GM23338 (cell line): ENCODE measurements around the gene SSTR4. TPM values are rescaled to one million over a fixed set of nuclear protein-coding genes. Genes with fewer than 3 reads are reported as not detected.

ENCODE experiments used
- ATAC-seq: fragments of 200-7000 bp; cut with Tn5 transposase; 3 replicates; pipeline ENCODE4 v1.9.1; 2020
- DNase-seq: peaks from one replicate; pipeline ENCODE4 v3.0.0-alpha.2; 2015; ENCODE audit warnings: low spot score
- H2AFZ ChIP-seq: fragments of 200-600 bp; sonication (generic); 2 replicates; pipeline ENCODE4 v1.8.0; 2016; ENCODE audit warnings: antibody characterized with exemption, mild to moderate bottlenecking, moderate library complexity
- H3F3A ChIP-seq: fragments of 200-600 bp; sonication (generic); replicated peaks from 2 replicates; pipeline ENCODE4 v1.8.0; 2017; ENCODE audit warnings: antibody characterized with exemption, mixed run types, low read depth
- H3K27ac ChIP-seq: fragments of 200-600 bp; sonication (generic); 2 replicates; pipeline ENCODE4 v1.6.1; 2016; ENCODE audit warnings: low read depth
- H3K27me3 ChIP-seq: fragments of 200-600 bp; sonication (generic); 2 replicates; pipeline ENCODE4 v1.8.0; 2016; ENCODE audit warnings: mild to moderate bottlenecking, mixed run types, moderate library complexity; ENCODE audit not compliant: insufficient read depth
- H3K36me3 ChIP-seq: fragments of 200-600 bp; sonication (generic); 2 replicates; pipeline ENCODE4 v1.8.0; 2016; ENCODE audit warnings: mild to moderate bottlenecking; ENCODE audit not compliant: insufficient read depth
- H3K4me1 ChIP-seq: fragments of 200-600 bp; sonication (generic); 2 replicates; pipeline ENCODE4 v1.8.0; 2016; ENCODE audit warnings: mild to moderate bottlenecking, moderate library complexity; ENCODE audit not compliant: insufficient read depth
- H3K4me2 ChIP-seq: fragments of 200-600 bp; sonication (generic); 2 replicates; pipeline ENCODE4 v1.7.1; 2017; ENCODE audit warnings: mixed run types
- H3K4me3 ChIP-seq: fragments of 200-600 bp; sonication (generic); 2 replicates; pipeline ENCODE4 v1.6.1; 2016; ENCODE audit warnings: mixed run types
- H3K79me2 ChIP-seq: fragments of 200-600 bp; sonication (generic); replicated peaks from 2 replicates; pipeline ENCODE4 v1.8.0; 2017; ENCODE audit warnings: mild to moderate bottlenecking; ENCODE audit not compliant: insufficient read depth
- H3K9me2 ChIP-seq: fragments of 200-600 bp; sonication (generic); 2 replicates; pipeline ENCODE4 v1.8.0; 2017; ENCODE audit not compliant: insufficient read depth
- H4K20me1 ChIP-seq: fragments of 200-600 bp; sonication (generic); replicated peaks from 2 replicates; pipeline ENCODE4 v1.8.0; 2017; ENCODE audit warnings: mild to moderate bottlenecking; ENCODE audit not compliant: insufficient read depth
- H3K27ac Mint-ChIP-seq: 2 replicates; pipeline ENCODE4 v1.8.0; 2020; ENCODE audit warnings: inconsistent platforms, mild to moderate bottlenecking, moderate library complexity, mixed read lengths
- H3K27me3 Mint-ChIP-seq: 3 replicates; pipeline ENCODE4 v1.8.0; 2022; ENCODE audit warnings: low read depth, mild to moderate bottlenecking, moderate library complexity, mixed read lengths, inconsistent platforms; ENCODE audit not compliant: insufficient read depth, poor library complexity
- H3K36me3 Mint-ChIP-seq: 3 replicates; pipeline ENCODE4 v1.8.0; 2021; ENCODE audit warnings: low read depth, mild to moderate bottlenecking, inconsistent platforms, moderate library complexity, mixed read lengths
- H3K4me1 Mint-ChIP-seq: 3 replicates; pipeline ENCODE4 v1.8.0; 2020; ENCODE audit warnings: mild to moderate bottlenecking, inconsistent platforms, mixed read lengths
- H3K4me3 Mint-ChIP-seq: 3 replicates; pipeline ENCODE4 v1.8.0; 2021; ENCODE audit warnings: moderate library complexity, mild to moderate bottlenecking, inconsistent platforms, mixed read lengths
- H3K9me3 Mint-ChIP-seq: 3 replicates; pipeline ENCODE4 v1.8.0; 2020; ENCODE audit warnings: moderate library complexity, mild to moderate bottlenecking, inconsistent platforms, mixed read lengths
- CREB1 ChIP-seq: fragments of 250-450 bp; sonication (Bioruptor Pico); IDR thresholded peaks from 2 replicates; pipeline ENCODE4 v1.5.0; 2020; ENCODE audit warnings: low read depth, mild to moderate bottlenecking, moderate library complexity
- CTCF ChIP-seq, 2 experiments: fragments of 200-600 bp in 1 of 2; sonication (generic) in 1 of 2; conservative IDR thresholded peaks; 2 replicates each; pipeline versions ENCODE4 v1.5.1 to v1.6.1; 2016 to 2017; ENCODE audit warnings: antibody characterized with exemption in 2 of 2, low read depth in 2 of 2, mild to moderate bottlenecking in 2 of 2, moderate library complexity in 1 of 2
- EZH2 ChIP-seq: fragments of 200-600 bp; sonication (generic); IDR thresholded peaks from one replicate; pipeline ENCODE4 v1.8.0; 2017; ENCODE audit warnings: antibody characterized with exemption, mild to moderate bottlenecking, low read depth; ENCODE audit not compliant: unreplicated experiment
- POLR2AphosphoS5 ChIP-seq: IDR thresholded peaks from 2 replicates; pipeline ENCODE4 v1.6.1; 2016; ENCODE audit warnings: antibody characterized with exemption, low read depth
- ZNF331 ChIP-seq: fragments of 250-450 bp; sonication (Bioruptor Pico); IDR thresholded peaks from 2 replicates; pipeline ENCODE4 v1.5.0; 2020; ENCODE audit warnings: low read depth, mild to moderate bottlenecking, moderate library complexity
- ZNF462 ChIP-seq: fragments of 250-450 bp; sonication (Bioruptor Pico); IDR thresholded peaks from 2 replicates; pipeline ENCODE4 v1.5.0; 2020; ENCODE audit warnings: mild to moderate bottlenecking, moderate library complexity
- polyA plus RNA-seq: library from polyadenylated mRNA; unstranded; fragments of >200 nt; fragmentation: Nextera tagmentation; extraction: Ambion mirVana; gene quantifications from 2 replicates; pipeline ENCODE4 v1.2.1, GENCODE V29; 2016
- total RNA-seq: library from RNA; depleted of rRNA; stranded (reverse); fragments of >200 nt; shearing (Covaris generic); gene quantifications from 2 replicates; pipeline ENCODE4 v1.2.3, GENCODE V29; 2014

Gene SSTR4
- total and polyA plus RNA-seq, 2 experiments from 2014 or later: not detected

GRCh38 chr20:23079926-23080325, 44.8 kb downstream of the SSTR4 start:
- H3K27me3 ChIP-seq: no peaks in the 10 kb centered on the region

More at GRCh38 chr20:23079926-23080325, 44.8 kb downstream of the SSTR4 start:
- DNase-seq: no peak
- Histone ChIP-seq H3K79me2 (no peaks in the 10 kb centered on the region), H3F3A (no peaks in the 10 kb centered on the region), H2AFZ (no peak overlapping the region), H3K4me3 (no peak overlapping the region), H3K4me1 (peaks cover 4% of the 10 kb centered on the region; the same call in 1 of the 2 replicates), H3K4me2 (no peak overlapping the region), H3K9me2 (no peaks in the 10 kb centered on the region), H3K27ac (no peak overlapping the region), H4K20me1 (no peaks in the 10 kb centered on the region), H3K36me3 (no peaks in the 10 kb centered on the region)
- Mint-ChIP-seq H3K4me1 (peaks cover 27% of the 10 kb centered on the region), H3K36me3 (no peaks in the 10 kb centered on the region), H3K4me3 (no peak overlapping the region), H3K9me3 (no peaks in the 10 kb centered on the region), H3K27ac (no peak overlapping the region), H3K27me3 (peaks cover 4% of the 10 kb centered on the region)
- TF ChIP-seq CREB1 (CRISPR knock-in tag): no peak
- TF ChIP-seq POLR2AphosphoS5: no peak
- no peak for TF ChIP-seq ZNF331 (CRISPR knock-in tag)
- no peak for TF ChIP-seq ZNF462
- no peak for TF ChIP-seq CTCF (conservative IDR thresholded peaks at IDR 0.05; ENCODE audit: low read depth in 2 of 2)
- TF ChIP-seq EZH2: no peak
- ATAC-seq: no peak
